Cardiac fibroblast (primary cell): ENCODE results near the gene ME3.

Experiments
- DNase-seq, 2 donors: peaks; one replicate each; pipeline versions ENCODE4 v3.0.0 to v3.0.0-alpha.2; 2010; ENCODE audit warnings: low read depth in 2 of 2
- H3K4me3 ChIP-seq, 2 donors: replicated peaks in 1 of 2; 1 replicate in 1 of 2; 2 replicates in 1 of 2; pipeline ENCODE4 v1.5.1; 2011; ENCODE audit warnings: low read depth in 2 of 2, low read length in 2 of 2, mild to moderate bottlenecking in 2 of 2, moderate library complexity in 1 of 2
- CTCF ChIP-seq: IDR thresholded peaks from one replicate; pipeline ENCODE4 v1.5.1; 2011; ENCODE audit warnings: low read depth, mild to moderate bottlenecking, low read length, inconsistent platforms

ME3 gene

GRCh38 chr11:86629045-86629706, 43.2 kb downstream of the ME3 start:
- DNase-seq, result peak; percentile 82 to 90
- no peak for TF ChIP-seq CTCF
- H3K4me3 ChIP-seq, result no peak overlapping the region

- no peak for DNase-seq
- TF ChIP-seq CTCF, result no peak
- no peak overlapping the region for H3K4me3 ChIP-seq
Observed at GRCh38 chr11:86627776-86628455, 44.5 kb downstream of the ME3 start.

- no peak for TF ChIP-seq CTCF
- H3K4me3 ChIP-seq, result no peak overlapping the region
Observed at GRCh38 chr11:86625981-86626380, 46.4 kb downstream of the ME3 start.

DNA sequence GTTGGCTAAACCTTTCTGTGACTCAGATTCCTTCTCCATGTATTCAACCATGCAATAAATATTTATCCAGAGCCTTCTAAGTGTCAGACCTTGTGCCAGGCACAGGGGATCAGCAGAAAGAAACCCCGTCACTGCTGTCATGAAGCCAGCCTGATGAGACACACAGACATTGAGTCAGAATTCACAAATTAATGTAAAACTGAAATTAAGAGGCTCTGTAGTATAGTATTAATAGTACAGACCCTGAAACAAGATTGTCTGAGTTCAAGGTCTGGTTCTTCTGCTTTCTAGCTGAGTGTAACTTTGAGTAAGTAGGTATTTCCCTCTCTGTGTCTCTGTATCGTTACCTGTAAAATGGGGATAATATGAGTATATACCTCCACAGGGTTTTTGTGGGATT, 46.9 kb downstream of the ME3 start:
- no peak overlapping the region for H3K4me3 ChIP-seq
- no peak for TF ChIP-seq CTCF
- DNase-seq, result no peak

More at GRCh38 chr11:86625981-86626380, 46.4 kb downstream of the ME3 start:
- peak; percentile 56 to 67 for DNase-seq

- no peak overlapping the region for H3K4me3 ChIP-seq
- no peak for TF ChIP-seq CTCF
- DNase-seq, result no peak
Observed at GRCh38 chr11:86624366-86624765, 48.0 kb downstream of the ME3 start.

GRCh38 chr11:86623736-86624135, 48.7 kb downstream of the ME3 start:
- no peak for DNase-seq
- TF ChIP-seq CTCF, result no peak
- no peak overlapping the region for H3K4me3 ChIP-seq
